HG02571 (cell line): ENCODE measurements around the gene IL33.
"Not testable (repeated sequence)": the region's sequence is repeated elsewhere in the genome, so short reads cannot be mapped to it uniquely, and the experiment has no call there.

Experiments used
- ATAC-seq: cut with Tn5 transposase; IDR thresholded peaks from one replicate; pipeline ENCODE4 v1.9.1; 2021; ENCODE audit warnings: mild to moderate bottlenecking, moderate library complexity; ENCODE audit not compliant: unreplicated experiment

The IL33 gene

DNA sequence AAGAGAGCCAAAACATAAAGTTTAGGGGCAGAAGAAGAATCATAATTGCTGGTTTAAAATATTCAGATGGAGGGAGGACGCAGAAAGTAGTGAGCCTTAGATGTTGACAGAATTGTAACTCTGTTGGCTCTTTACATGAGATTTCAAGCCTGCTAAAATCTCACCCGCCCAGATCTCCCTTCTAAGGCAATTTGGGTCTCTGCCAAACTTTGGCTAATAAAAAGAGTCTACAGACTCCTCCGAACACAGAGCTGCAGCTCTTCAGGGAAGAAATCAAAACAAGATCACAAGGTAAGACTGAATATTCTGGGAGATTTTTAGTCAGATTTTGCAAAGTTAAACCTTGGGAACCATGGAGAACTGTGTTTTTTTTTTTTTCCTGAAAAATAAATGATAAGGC lies at the start of gene IL33:
Gene IL33, plus strand, starts transcription at position 246 of the 400 bp plus-strand sequence. CDS start 25,888 bp downstream, outside the sequence.
- no peak for ATAC-seq

DNA sequence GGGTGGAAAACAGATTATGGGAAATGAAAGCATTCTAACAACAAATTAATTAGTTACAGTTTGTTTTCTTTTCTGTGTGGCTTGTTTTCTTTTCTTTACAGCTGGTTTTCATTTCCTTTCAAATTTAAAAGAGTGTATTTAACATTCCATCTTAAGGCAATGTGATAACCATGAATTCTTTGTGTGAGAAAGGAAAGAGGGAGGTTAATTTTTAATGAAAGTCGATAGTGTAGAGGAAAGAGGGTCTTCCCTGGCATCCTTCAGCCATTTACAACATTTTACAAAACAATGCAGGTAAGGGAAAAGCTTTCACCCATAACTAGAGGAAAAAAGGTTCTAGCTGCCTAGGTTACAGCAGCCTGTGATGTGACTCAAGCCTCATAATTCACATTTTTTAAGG lies 43.9 kb upstream of the IL33 start:
- ATAC-seq: no peak

GRCh38 chr9:6173914-6174313 lies 41.7 kb upstream of the IL33 start:
- no peak for ATAC-seq

GRCh38 chr9:6182549-6183226 lies 32.9 kb upstream of the IL33 start:
- not testable (repeated sequence) for ATAC-seq

DNA sequence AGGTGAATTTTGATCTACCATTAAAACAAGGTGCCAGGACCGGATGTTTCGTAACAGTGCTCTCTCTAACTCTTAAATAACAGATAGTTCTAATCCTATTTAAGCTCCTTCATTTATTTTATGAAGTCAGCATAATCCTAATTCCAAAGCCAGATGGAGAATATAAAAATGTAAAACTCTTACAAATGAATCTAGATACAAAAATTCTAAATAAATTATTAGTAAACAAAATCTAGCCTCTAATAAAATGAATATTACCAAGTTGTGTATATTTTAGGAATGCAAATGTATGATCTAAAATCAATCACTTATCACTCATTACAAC lies 32.4 kb upstream of the IL33 start:
- no peak for ATAC-seq

DNA sequence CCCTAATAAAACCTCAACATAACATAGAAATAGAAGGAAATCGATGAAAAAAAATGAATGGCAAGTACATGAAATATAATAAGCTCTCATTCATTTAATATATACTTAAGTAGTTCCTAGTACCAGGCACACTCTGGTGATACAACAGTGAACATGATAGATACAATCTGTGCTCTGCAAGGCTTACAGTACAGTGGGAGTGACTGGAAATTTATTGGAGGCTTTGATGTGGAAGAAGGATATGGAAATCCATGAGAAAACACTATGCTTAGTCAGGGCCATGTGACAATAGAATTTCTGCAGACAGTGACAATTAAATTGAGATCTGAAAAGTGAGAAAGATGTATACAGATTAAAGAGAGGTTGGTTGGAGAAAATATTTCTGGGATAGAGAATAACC lies 32.0 kb upstream of the IL33 start:
- no peak for ATAC-seq

DNA sequence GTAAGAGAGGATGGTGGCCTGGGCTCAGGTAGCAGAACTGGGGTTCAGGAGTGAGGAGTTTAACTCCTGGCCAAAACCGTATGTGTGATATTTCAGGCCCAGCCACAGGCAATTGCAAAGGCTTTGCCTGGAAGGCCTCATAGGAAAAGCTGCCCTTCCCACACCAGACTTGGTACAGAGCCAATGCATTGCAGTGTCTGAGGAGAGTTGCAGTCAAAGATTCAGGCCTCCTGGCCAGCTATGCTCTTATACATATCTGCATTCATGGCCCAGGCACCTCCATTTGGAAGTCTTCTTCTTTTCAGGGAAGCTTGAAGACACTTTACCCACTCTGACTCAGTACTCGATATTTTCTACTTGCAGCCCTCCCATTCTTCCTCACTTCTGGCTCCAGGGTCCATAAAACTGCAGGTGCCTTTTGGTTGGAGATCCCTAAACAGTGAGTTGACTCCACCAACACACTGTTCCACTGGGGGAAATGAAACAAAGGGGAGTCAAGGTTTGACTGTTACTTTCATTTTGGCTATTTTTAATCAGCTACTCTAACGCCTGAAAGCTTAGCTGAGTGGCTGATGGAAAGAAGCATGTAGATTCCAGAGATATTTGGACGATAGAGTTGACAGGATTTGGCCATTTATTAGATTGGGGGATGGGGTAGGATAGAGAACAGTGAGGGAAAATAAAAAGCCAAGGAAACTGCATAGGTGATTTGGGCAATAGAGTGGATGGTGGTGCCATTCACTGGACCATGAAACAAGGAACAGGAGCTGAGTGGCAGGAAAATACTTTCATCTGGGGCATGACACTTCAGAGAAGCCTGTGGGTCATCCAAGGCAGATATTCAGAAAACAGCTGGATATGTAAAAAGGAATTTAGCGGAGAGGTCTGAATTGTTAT lies 30.6 kb upstream of the IL33 start:
- peak; percentile 91 for ATAC-seq

DNA sequence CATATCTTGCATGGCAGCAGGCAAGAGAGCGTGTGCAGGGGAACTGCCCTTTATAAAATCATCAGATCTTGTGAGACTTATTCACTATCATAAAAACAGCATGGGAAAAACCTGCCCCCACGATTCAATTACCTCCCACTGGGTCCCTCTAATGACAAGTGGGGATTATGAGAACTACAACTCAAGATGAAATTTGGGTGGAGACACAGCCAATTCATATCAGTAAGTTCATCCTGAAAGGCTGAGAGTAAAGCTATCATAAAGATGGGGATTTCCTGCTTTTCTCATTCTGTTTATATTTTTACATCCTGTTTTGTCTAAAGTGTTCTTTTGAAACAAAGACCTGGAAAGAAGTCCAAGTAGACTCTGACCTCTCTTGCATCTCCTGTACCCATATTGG lies 28.9 kb upstream of the IL33 start:
- no peak for ATAC-seq

DNA sequence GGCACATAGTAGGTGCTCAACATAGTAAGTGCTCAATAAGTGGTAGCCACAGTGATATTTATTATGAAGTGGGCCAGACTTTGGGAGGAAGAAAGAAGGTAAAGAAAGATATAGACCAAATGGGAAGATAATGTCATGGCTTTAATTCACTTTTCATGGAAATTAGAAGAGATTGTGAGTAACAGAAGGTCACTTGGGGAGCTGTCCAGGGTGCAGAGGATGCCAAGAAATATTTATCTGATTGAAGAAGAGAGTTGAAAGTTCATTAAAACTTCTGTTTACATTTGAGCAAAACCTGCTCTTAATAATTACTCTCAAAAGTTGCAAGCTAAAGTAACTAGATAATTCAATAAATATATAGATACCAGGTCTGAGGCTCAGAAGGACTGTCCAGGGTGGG lies 28.3 kb upstream of the IL33 start:
- no peak for ATAC-seq

DNA sequence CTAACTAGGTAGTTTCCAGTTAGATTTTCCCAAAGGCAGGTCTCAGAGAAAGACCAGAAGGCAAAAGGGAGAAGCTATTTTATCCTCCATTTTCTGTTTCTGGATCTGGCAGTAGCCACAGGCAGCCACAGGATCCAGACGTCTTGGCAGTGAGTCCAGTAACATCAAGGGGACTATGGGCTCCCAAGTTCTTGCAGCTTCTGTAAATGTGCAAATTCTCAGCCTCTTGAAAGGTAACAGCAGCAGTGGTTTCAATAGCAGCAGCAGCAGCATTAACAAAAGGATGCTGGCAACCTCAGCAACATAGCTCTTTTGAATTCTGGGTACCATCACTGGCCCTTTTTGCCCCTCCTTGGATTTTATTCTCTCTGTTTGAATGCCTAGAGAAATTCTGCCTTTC lies 27.1 kb upstream of the IL33 start:
- ATAC-seq: no peak

- ATAC-seq: no peak
Measured at GRCh38 chr9:6188906-6189305, 26.7 kb upstream of the IL33 start.

GRCh38 chr9:6194934-6195333 lies 20.7 kb upstream of the IL33 start:
- no peak for ATAC-seq

- ATAC-seq: no peak
Measured at GRCh38 chr9:6195714-6196360, 19.8 kb upstream of the IL33 start.

DNA sequence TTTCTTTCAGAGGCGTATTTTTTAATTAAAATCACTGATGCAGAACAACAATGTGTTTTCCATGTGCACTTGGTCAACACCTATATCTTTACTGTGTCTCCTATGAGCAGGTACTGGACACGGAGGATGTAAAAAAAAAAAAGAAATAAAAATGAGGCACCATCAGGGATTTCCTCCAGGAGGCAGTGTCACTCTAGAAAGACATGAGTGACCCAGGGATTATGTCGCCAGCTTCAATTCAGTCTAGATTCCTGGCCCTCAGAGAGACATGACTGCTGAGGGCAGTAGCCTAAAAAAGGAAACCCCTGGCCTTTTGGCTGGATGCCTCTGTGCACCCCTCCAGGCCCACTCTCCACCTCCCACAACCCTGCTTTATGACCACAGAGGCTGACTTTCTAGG lies 18.3 kb upstream of the IL33 start:
- no peak for ATAC-seq

DNA sequence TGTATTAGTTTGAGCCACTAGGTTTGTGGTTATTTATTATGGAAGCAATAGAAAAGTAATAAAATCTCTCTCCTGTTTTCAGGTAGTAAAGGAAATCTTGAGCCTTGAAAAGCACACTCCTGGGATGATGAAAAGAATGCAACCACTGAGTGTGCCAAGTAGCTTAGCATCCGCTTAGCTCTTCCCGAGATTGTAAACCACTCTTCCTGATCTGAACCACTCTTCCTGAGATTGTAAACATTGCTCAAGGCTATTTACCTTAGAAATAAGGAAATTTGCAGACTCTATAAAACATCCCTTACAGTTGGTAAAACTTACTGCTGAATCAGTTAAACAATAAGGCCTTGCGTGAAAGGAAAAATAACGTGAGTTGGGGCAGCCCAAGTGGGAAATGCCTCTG lies 17.4 kb upstream of the IL33 start:
- ATAC-seq: no peak

DNA sequence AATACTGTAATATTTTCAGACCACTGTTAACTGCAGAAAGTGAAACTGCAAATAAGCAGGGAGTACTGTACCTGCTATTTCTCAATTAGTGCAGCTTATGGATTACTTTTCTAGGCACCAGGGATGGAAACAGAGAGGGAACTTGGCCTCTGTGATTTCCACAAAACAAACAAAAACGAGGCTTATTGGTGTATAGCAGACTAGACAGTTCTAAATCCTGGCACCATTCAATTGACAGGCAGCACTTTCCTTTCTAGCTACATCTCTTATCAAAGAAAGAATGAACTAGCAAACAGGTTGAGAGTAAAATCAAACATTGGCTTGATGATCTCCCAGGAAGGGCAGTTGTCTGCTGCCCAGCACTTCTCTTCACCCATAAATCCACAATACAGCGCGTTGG lies 16.0 kb upstream of the IL33 start:
- no peak for ATAC-seq

GRCh38 chr9:6200761-6201160 lies 14.8 kb upstream of the IL33 start:
- ATAC-seq: no peak

DNA sequence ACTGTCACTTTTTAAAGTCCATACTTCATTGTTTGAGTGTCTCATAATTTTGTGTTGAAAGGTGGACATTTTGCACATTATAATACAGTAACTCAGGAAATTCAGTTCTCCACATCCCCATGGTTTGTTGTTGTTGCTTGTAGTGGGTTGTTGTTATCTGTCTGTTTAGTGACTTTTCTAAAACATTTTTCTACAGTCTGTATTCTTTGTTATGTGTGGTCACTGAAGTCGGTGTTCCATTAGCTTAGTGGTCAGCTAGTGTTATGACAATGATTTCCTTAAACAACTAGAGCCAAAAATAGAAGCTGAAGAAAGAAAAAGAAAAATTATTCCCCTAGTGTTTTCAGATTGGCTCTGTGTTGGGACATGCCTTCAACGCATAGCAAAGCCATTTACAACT lies 5.6 kb upstream of the IL33 start:
- ATAC-seq: no peak

DNA sequence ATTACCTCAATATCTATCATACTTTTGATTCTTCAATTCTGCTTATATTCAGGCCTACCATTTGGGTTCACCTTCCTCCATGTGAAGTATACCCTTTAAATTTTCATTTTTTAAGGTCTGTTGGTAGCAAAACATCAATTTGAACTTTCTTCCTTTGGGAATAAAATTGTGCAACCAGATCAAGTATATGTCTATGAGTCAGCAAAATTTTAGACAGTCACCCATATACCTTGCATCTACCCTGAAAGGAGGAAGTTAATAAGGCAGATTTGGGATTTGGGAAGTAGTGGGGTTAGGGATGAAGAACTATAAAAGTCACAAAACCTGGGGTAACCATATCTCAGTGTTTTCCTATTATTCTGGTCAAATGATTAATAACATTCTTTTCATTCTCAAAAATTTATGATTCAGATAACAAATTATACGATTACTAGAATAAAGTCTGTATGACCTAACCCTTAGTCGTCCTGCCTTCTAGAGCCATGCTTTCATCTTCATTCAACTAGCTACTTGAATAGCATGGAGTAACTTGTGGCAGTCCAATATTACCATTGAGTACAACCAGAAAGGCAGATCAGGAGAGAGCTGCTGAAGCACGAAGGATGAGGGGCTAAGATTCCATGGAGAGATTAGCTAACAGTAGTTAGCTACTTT lies 2.8 kb upstream of the IL33 start:
- no peak for ATAC-seq

DNA sequence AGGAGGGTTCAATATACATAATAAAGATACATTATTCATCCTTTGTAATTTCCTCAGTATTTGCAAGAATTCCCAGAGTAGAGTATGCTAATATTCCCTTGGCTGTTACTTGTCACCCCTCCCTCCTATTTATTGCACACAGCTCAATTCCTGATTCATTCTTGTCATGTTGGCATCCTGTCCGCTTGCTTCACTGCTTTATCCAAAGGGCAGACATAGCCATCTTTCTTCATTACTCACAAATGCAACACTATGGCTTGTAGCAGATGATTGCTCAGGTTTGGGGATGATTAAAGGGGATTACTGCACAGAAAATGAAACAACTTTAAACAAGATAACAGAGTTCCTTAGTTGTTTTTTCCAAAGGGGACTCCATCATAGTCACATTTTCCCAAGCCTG lies 1.2 kb upstream of the IL33 start:
- ATAC-seq: no peak

DNA sequence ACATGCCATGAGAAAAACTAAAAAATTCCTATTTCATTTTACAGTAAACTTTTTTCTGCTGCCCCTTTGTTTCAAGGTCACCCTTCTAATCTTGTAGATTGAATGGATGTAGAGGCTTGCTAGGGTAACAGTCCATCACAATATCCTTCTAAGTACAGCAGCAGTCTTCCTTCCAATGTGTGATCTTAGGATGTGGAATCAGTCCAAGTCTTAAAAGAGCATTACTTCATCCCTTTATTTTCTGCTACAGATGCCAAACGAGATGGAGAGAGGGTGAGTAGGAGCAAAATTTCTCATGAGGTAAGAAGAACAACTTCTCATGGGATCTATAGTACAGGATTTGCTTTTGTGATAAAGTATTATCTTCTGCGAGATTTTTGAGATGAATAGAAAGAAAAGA lies 704 bp upstream of the IL33 start:
- no peak for ATAC-seq

- no peak for ATAC-seq
Measured at GRCh38 chr9:6216002-6216401, 395 bp downstream of the IL33 start.
